Measurements from ENCODE around the gene LAMB4.
A peak's percentile ranks its signal among the peaks of the same experiment; 100 is the strongest.

Gene LAMB4, protein sequence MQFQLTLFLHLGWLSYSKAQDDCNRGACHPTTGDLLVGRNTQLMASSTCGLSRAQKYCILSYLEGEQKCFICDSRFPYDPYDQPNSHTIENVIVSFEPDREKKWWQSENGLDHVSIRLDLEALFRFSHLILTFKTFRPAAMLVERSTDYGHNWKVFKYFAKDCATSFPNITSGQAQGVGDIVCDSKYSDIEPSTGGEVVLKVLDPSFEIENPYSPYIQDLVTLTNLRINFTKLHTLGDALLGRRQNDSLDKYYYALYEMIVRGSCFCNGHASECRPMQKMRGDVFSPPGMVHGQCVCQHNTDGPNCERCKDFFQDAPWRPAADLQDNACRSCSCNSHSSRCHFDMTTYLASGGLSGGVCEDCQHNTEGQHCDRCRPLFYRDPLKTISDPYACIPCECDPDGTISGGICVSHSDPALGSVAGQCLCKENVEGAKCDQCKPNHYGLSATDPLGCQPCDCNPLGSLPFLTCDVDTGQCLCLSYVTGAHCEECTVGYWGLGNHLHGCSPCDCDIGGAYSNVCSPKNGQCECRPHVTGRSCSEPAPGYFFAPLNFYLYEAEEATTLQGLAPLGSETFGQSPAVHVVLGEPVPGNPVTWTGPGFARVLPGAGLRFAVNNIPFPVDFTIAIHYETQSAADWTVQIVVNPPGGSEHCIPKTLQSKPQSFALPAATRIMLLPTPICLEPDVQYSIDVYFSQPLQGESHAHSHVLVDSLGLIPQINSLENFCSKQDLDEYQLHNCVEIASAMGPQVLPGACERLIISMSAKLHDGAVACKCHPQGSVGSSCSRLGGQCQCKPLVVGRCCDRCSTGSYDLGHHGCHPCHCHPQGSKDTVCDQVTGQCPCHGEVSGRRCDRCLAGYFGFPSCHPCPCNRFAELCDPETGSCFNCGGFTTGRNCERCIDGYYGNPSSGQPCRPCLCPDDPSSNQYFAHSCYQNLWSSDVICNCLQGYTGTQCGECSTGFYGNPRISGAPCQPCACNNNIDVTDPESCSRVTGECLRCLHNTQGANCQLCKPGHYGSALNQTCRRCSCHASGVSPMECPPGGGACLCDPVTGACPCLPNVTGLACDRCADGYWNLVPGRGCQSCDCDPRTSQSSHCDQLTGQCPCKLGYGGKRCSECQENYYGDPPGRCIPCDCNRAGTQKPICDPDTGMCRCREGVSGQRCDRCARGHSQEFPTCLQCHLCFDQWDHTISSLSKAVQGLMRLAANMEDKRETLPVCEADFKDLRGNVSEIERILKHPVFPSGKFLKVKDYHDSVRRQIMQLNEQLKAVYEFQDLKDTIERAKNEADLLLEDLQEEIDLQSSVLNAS (N-terminal part only)

DNA sequence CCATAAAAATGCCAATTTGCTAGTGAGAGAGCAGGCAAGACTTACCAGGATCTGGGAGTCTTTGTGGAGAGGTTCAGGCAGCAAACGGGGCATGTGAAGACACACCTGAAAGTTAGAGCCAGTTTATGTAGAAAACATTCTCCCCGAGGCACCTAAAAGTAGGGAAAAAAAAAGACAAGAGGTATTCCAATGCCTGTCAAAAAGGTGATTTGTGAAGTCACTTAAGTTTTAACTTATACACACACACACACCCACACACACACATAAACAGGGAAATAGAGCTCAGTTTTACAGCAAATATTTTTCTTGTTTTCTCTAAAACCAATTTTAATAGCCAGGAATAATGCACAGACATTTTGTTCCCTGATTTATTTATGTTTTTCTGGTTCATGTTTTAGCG lies at the start of gene LAMB4:
TSS of gene LAMB4 (minus strand) at position 101 of the 400 bp plus-strand sequence. CDS start 7,197 bp downstream, outside the sequence.
- no peak for DNase-seq

DNA sequence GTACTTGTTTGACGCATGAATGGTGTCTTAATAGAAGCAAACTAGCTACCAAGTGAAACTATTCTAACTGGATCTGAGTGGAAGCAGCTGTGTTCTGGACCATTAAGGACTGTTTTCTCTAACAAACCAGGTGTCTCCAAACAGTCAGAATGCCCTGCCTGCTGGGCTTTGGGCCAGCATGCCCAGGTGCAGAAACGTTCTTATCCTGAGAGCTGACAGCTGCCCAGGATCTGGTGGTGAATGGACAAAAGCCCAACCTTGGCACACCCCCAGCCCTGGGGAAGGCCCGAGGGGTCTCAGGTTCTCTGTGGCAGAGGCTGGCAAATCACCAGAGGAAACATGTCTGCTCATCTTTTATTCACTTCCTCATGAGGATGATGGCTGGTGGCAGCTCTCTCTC lies 48.2 kb upstream of the LAMB4 start:
- DNase-seq, result no peak

DNA sequence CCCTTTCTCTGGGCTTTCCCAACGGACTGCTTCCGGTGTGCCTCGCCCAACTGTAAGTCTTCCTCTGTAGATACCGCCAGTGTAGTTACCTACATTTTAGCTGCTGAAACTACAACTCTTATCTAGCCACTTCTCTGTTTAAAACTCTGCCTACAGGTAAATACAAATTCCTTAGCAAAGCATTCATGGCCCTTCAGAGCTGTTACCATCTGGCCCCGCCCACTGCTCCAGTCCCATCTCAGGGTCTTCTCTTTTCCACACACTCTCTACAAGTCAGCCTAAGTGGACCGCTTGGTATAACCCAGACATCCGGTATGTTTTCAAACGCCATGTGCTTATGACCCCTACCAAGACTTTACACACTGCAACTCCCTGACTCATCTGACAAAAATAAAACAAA lies 41.0 kb upstream of the LAMB4 start:
- DNase-seq, result no peak

DNA sequence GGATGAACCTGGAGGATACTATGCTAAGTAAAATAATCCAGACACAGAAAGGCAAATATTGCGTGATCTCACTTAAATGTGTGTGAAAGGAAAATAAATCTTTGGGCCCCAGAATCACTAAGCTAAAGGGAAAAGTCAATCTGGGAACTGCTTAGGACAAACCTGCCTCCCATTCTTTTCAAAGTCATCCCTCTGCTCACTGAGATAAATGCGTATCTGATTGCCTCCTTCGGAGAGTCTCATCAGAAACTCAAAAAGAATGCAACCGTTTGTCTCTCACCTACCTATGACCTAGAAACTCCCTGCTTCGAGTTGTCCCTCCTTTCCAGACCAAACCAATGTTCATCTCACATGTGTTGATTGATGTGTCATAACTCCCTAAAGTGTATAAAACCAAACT lies 40.1 kb upstream of the LAMB4 start:
- DNase-seq, result no peak

DNA sequence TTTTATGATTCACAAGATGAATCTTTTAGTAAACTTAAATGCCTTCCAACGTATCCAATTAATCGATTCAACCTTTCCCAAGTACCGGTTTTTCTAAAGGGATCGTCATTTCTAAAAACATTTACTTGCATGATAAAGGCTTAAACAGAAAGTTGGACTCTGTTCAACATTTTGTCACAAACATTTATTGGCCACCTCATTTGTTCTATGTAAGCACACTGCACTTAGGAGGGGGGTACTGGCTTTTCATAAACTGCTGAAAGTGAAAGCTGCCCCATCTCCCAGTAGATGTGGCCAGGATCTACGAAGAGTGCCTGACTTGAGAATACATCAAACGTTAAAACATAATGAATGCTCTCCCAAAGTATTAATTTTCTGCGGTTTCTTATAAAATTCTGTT lies 37.3 kb upstream of the LAMB4 start:
- peak; percentile 24 for DNase-seq

DNA sequence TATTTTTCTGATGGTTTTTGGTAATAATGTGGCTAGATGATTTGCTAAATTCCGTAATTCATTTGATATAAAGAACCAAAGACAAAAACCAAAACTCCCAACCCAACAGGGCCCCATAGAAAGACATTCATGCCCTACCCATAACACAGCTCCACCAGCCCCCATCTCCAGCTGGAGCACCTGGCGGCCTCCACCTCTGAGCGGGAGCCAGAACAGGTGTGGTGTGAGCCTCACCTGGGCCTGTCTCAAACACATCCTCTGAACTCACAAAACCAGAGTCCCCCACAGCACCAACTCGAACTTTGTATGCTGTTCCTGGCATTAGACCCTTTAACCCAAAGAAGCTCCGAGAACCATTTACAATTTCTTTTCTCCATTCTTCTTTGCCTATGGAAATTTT lies 36.5 kb upstream of the LAMB4 start:
- no peak for DNase-seq

DNA sequence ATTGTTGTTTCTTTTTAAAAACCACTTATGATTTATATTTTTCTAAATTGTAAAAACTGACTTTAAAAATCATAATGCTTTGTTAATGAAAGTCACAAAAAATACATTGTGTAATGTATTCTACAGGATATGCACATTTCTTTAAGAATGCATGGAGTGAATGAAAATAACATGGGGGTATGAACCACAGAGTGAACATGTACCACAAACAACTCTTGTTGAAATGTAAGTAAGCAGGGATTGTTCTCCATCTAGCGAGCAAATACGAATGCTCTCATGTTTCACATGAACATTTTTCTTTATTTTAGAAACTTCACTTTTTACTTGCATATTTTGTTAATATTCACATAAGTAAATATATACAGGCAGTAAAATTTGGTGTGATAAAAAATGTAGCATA lies 35.6 kb upstream of the LAMB4 start:
- DNase-seq, result no peak

DNA sequence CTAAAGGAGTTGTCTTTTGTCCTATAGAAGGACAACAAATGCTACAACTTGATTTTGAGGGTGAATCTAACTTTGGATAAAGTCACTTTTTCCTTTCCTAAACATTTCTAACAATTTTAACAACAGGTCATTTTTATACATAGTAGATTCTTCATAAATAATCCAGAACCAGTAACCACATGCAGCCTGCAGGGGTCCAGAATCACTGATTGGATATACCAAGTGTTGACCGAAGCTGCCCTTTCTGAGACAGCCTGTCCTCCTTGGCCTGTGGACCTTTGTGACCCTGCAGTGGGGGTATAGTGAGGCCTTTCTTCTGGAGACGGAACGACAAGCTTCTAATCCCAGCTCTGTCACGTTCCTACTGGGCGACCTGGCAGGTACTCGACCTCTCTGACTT lies 34.8 kb upstream of the LAMB4 start:
- DNase-seq, result no peak

DNA sequence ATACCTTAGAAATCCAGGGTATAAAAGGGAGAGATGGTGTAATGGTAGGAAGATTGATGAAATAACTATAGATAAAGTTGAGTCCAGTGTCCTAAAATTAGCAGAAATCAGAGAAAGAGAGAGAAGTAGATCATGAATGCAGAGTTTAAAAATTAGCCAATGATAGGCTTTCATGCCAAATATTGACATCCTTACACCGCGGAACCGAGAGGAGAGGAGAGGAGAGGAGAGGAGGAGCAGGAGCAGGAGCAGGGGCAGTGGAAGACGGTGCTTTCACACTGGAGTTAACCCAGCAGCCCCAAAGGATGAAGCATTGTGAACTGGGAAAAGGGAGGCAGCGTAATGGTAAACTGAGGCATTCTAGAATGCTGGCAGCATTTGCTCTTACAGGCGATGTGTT lies 34.2 kb upstream of the LAMB4 start:
- DNase-seq, result no peak

DNA sequence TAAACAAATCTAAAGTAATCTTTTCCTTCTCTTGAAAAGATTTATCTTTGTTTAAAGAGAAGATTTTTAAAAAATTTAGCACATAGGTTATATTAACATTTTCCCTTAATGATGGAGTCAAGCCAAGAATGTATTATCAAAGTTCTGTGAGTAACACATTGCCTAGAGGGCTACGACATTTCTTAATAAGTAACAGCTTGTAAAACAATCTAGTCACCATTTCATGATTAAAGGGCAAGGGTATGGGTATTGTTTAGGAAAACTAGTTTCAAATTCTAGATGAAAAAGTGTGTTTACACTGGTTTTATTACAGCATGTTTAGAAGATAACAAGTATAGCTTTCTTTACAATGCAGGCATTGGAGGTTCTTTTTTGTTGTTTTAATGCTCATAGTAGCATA lies 28.6 kb upstream of the LAMB4 start:
- peak; percentile 12 for DNase-seq

DNA sequence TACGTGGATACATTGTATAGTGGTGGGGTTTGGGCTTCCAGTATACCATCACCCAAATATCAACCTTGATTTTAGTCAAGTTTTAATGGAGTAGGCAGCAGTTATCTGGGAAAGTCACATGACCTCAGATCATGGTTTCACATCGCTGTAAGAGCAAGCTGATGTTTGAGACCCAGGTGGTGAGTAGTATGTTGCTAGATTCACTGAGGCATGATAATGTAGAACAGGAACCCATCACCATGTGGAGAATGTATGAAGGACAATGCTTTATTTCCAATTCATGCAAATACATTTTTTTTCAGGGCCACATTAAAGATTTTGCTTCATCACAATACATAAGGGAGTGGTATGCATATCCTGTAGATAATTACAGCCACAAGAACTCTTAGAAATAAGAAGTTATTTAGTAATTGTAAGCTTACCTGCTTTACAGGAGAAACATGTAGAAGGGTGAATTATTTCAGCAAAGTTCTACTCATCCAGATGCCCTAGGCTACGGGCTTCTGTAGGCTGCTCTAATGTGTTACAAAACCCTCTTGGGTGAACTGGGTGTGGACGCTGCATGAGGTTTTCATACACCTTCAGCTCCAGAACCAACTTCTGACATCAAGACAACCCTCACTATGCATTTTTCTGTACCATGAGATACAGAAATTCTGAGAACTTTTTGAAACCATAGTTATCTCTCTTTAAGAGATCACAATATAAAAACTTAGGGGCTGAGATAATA lies 27.6 kb upstream of the LAMB4 start:
- no peak for DNase-seq

DNA sequence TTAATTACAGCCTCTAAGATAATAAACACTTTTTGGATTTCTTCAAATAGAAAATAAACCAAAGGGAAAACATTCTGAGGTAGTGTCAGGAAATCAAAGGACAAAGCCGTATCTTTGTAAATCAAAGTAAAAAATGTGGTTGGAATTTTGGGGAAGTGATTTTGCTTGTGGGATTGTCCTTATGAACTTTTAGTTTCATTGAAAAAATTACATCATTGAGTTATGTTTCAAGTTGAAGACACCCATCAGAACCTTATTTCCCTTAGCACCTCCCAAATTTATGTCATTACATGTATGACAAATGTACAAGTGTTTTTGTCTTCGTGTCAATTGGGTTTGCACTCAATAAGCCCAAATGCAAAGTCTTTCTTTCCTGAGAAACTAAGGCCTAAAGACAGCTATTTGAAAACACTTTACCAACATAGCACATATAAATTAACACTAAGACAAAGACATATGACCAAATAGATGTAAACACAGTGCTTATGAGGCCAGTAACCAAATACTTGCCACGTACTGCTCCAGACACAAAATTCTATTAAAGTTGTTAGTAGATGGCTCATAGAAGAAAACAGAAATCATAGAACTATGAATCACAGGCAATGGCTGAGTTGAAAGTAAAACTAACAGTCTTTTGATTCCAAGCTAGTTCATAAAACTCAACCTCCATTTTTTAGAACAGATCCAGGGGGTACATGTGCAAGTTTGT lies 26.9 kb upstream of the LAMB4 start:
- peak; percentile 22 for DNase-seq

DNA sequence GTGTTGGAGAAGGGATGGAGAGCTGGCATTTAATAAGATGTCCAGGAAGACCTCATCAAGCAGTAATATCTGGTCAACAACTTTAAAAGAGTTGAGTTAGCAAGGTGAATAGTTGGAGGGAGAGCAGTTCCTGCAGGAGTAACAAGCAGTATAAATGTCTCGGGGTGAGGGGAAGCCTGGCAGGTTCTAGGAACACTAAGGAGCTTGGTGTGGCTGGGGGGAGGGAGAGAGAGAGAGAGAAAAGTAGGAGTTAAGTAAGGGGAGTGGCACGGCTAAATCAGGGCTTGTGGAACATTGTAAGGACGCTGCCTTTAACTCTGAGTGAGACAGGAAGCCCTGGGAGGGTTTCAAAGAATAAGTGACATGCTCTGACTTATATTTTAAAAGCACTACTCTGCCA lies 22.0 kb upstream of the LAMB4 start:
- DNase-seq, result no peak

DNA sequence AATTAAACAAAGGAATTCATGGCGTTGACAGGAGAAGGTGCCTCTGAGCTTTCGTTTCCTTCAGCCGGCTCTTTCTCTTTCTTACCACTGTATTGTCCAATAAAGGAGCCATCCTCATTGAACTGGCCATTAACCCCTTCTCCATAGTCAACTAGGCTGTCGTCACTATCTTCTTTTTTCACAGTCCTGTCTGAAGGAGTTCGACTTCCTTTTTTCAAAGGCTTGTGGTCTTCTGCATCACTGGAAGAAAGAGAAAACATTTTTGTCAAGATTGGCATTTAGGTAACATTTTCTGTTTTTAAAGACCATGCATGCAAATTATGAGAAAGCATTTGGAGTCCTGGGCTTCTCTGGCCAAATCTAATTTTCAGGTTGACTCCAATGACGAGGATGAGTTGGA lies 19.7 kb upstream of the LAMB4 start:
- no peak for DNase-seq

DNA sequence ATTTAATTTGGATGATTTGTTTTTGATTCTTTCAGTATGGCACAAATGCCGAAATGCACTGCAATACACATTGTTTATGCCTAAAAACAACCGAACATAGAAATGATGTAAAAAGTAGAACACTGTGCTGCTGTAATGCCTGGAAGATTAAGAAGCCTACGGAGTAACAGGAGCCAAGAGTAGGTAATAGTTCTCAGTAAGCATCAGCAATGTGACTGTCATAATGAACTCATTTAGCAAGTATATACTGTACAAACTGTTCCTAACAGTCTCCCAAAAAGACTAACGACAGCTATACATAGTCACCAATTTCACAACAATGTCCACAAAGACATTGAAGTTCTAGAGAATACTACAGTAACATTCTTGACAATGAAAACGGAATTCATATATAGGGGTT lies 19.0 kb upstream of the LAMB4 start:
- DNase-seq, result no peak

DNA sequence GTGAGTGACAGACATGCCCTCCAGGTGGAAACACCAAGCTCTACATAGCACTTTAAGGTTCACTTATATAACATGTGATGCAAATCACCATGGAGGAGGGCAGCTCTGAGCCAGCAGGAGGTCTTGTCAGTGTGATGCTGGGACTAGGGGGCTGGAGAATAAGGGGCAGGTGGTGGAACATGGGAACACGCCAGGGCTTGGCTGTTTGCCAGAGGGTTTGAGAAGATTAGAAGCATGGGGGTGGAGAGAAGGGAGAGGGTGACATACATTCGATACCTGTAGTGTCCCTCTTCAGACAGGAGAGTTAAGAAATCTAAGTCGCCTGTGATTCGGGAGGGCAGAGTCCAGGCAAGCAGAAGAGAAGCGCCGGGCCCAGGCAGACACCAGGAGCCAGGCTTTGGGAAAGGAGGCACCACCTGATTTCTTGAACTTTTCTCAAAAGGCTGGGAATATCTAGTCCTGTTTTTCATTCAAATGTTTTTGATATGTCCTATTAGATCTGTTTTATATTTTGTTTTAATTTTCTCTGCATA lies 16.9 kb upstream of the LAMB4 start:
- DNase-seq, result no peak

DNA sequence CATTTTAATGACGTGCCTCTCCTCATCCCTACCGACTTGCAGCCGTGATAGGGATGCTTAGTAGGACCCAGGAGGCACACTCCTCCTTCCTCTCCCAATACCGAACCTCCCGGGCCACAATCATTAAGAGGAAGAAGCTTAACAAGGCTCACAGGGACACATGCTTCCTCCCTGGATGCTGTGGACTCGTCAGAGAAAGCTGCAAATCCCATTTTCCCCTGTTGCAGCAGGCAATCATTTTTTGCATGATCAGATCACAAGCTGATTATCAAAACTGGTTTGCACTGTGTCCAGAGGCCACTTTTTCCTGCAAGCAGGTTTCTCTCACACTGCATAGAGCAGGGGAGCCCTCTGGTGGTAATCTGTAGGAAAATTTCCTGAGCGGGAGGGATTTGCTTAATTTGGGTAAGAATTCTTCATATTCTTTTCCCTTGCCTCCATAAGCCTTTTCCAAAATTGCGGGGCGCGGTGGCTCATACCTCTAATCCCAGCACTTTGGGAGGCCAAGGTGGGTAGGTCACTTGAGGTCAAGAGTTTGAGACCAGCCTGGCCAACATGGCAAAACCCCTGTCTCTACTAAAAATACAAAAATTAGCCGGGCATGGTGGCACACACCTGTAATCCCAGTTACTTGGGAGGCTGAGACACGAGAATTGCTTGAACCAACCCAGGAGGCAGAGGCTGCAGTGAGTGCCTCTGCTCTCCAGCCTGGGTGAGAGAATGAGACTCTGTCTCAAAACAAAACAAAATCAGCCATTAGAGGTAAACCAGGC lies 16.1 kb upstream of the LAMB4 start:
- peak; percentile 70 for DNase-seq

DNA sequence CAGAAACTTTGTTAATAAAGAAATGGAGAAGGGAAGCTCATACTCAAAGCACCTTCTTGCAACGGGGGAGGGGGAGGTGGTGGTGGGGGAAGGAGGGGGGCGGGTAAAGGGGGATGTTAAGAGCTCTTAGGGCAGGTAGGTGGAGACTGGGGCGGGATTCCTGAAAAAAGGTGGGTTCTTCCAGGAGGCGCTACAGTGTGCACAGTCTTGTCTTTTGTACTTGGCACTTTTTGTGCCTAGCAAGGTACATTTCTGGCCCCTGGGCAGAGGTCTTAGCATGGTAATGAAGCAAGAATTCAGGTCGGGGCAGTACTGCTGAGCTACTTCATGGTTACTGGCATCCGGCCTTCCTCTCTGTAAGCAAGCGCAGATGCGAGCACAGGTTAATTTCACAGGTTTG lies 15.2 kb upstream of the LAMB4 start:
- no peak for DNase-seq

DNA sequence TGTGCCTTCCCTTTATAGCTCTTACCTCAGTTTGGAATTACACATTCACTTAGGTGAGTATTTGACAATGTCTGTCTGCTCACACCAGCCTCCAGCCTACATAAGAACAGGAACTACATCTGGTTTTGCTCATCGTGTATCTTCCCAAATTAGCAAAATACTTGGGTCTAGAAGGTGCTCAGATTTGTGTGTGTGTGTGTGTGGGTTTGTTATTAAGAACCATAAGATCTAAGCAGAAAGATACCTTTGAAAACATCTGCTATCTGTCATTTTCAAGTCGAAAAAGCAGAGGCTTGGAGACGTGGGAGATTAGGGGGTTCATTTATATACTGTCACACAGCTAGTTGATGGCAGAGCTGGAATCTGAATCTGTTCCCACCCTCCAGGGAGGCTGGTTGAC lies 14.8 kb upstream of the LAMB4 start:
- DNase-seq, result no peak

DNA sequence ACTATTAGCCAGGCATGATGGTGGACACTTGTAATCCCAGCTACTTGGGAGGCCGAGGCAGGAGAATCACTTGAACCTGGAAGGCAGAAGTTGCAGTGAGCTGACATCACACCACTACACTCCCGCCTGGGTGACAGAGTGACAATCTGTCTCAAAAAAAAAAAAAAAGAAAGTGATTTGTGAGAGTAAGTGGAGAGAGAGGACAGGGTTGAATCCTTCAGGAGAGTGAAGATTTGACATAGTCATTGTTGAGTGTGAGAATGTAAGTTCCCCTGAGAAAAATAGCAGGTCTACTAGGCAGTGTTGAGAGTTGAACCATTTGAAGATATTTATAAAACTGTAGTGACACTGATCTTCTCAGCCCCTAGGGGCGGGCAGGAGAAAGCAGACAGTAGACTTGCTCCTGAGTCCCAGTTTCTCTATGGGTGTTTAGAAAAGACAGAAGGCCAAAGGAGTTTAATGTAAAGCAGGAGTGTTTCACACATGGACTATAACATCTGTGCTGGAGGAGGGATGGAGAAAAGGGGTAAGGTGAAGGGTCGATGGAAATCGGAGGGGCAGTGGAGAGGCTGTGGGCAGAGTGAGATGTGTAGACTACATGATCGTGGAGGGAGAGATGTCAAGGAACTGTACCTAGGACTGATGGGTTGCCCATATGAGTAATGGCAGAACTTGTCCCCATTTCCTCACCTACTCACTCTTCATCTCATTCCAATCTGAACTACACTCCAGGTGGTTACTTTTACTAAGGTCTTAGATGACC lies 13.7 kb upstream of the LAMB4 start:
- DNase-seq, result no peak
